OCI-LY1 (cell line): ENCODE measurements around the gene SRL.

Source experiments
- H2AFZ ChIP-seq: fragments of 200-600 bp; sonication (generic), shearing (Covaris generic); 2 replicates; pipeline ENCODE4 v1.6.0; 2014; ENCODE audit warnings: antibody characterized with exemption, mild to moderate bottlenecking, low read length
- H3F3A ChIP-seq: fragments of 200-600 bp; sonication (generic), shearing (Covaris generic); 2 replicates; pipeline ENCODE4 v1.6.0; 2014; ENCODE audit warnings: mild to moderate bottlenecking, antibody characterized with exemption, low read length, moderate library complexity; ENCODE audit not compliant: insufficient read depth
- H3K27ac ChIP-seq: fragments of 200-600 bp; sonication (generic); 2 replicates; pipeline ENCODE4 v1.5.1; 2014; ENCODE audit warnings: low read length, mixed run types, mild to moderate bottlenecking, low read depth; ENCODE audit not compliant: poor library complexity, severe bottlenecking
- H3K27me3 ChIP-seq: fragments of 200-600 bp; sonication (generic); 2 replicates; pipeline ENCODE4 v1.6.0; 2014; ENCODE audit warnings: antibody characterized with exemption, mild to moderate bottlenecking, low read length, moderate library complexity; ENCODE audit not compliant: insufficient read depth
- H3K36me3 ChIP-seq: fragments of 200-600 bp; sonication (generic); 2 replicates; pipeline ENCODE4 v1.6.1; 2014; ENCODE audit warnings: mild to moderate bottlenecking, antibody characterized with exemption, low read length, moderate library complexity, mixed read lengths; ENCODE audit not compliant: insufficient read depth
- H3K4me1 ChIP-seq: fragments of 200-600 bp; sonication (generic); 2 replicates; pipeline ENCODE4 v1.5.1; 2014; ENCODE audit warnings: mild to moderate bottlenecking, low read length, moderate library complexity; ENCODE audit not compliant: insufficient read depth, severe bottlenecking
- H3K4me2 ChIP-seq: fragments of 200-600 bp; sonication (generic), shearing (Covaris generic); 2 replicates; pipeline ENCODE4 v1.6.1; 2014; ENCODE audit warnings: low read length
- H3K4me3 ChIP-seq: fragments of 200-600 bp; sonication (generic); 2 replicates; pipeline ENCODE4 v1.5.1; 2014; ENCODE audit warnings: low read length, low read depth, mild to moderate bottlenecking, mixed read lengths; ENCODE audit not compliant: poor library complexity, severe bottlenecking
- H3K79me2 ChIP-seq: fragments of 200-600 bp; shearing (Covaris generic); 2 replicates; pipeline ENCODE4 v1.6.1; 2016; ENCODE audit warnings: mixed run types, low read length, mixed read lengths; ENCODE audit not compliant: insufficient read depth
- H3K9ac ChIP-seq: fragments of 200-600 bp; sonication (generic), shearing (Covaris generic); 2 replicates; pipeline ENCODE4 v1.6.1; 2014; ENCODE audit warnings: mild to moderate bottlenecking, low read length, mixed read lengths
- H3K9me2 ChIP-seq: fragments of 200-600 bp; sonication (generic), shearing (Covaris generic); 2 replicates; pipeline ENCODE4 v1.6.1; 2014; ENCODE audit warnings: low read depth, mild to moderate bottlenecking, low read length, mixed read lengths
- H3K9me3 ChIP-seq: fragments of 200-600 bp; shearing (Covaris generic); 2 replicates; pipeline ENCODE4 v1.6.1; 2014; ENCODE audit warnings: low read length, mixed read lengths
- H4K20me1 ChIP-seq: fragments of 200-600 bp; sonication (generic), shearing (Covaris generic); 2 replicates; pipeline ENCODE4 v1.6.0; 2016; ENCODE audit warnings: mild to moderate bottlenecking, low read length; ENCODE audit not compliant: insufficient read depth
- EZH2 ChIP-seq: fragments of 200-600 bp; sonication (generic), shearing (Covaris generic); IDR thresholded peaks from 2 replicates; pipeline ENCODE4 v1.8.0; 2017; ENCODE audit warnings: borderline replicate concordance, mixed run types, mild to moderate bottlenecking, antibody characterized with exemption, low read length, moderate library complexity, mixed read lengths
- TF ChIP-seq, protein P1 (sequence below): fragments of 200-600 bp; sonication (generic), shearing (Covaris generic); IDR thresholded peaks from 2 replicates; pipeline ENCODE4 v1.5.1; 2017; ENCODE audit warnings: mild to moderate bottlenecking, antibody characterized with exemption, low read length, moderate library complexity, mixed read lengths

Gene SRL

GRCh38 chr16:4152267-4152666, 89.6 kb downstream of the SRL start:
- H4K20me1 ChIP-seq, result no peaks in the 10 kb centered on the region
- H3K9me3 ChIP-seq, result no peaks in the 10 kb centered on the region
- TF ChIP-seq, protein P1, sequence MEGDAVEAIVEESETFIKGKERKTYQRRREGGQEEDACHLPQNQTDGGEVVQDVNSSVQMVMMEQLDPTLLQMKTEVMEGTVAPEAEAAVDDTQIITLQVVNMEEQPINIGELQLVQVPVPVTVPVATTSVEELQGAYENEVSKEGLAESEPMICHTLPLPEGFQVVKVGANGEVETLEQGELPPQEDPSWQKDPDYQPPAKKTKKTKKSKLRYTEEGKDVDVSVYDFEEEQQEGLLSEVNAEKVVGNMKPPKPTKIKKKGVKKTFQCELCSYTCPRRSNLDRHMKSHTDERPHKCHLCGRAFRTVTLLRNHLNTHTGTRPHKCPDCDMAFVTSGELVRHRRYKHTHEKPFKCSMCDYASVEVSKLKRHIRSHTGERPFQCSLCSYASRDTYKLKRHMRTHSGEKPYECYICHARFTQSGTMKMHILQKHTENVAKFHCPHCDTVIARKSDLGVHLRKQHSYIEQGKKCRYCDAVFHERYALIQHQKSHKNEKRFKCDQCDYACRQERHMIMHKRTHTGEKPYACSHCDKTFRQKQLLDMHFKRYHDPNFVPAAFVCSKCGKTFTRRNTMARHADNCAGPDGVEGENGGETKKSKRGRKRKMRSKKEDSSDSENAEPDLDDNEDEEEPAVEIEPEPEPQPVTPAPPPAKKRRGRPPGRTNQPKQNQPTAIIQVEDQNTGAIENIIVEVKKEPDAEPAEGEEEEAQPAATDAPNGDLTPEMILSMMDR, result no peak
- TF ChIP-seq EZH2, result no peak
- H3K9me2 ChIP-seq, result no peaks in the 10 kb centered on the region
- no peak overlapping the region for H3K4me3 ChIP-seq
- H3K27me3 ChIP-seq, result peaks cover 6% of the 10 kb centered on the region; the same call in 1 of the 2 replicates
- no peak overlapping the region for H3K9ac ChIP-seq
- H3K4me1 ChIP-seq, result no peaks in the 10 kb centered on the region
- no peak overlapping the region for H2AFZ ChIP-seq
- no peaks in the 10 kb centered on the region; the same call in 1 of the 2 replicates for H3K36me3 ChIP-seq
- H3F3A ChIP-seq, result no peaks in the 10 kb centered on the region
- no peaks in the 10 kb centered on the region for H3K79me2 ChIP-seq
- H3K4me2 ChIP-seq, result no peak overlapping the region
- H3K27ac ChIP-seq, result no peak overlapping the region

GRCh38 chr16:4147236-4147635, 94.6 kb downstream of the SRL start:
- H3K27me3 ChIP-seq, result peaks cover 9% of the 10 kb centered on the region; the same call in 1 of the 2 replicates
- no peak overlapping the region for H2AFZ ChIP-seq
- TF ChIP-seq, protein P1, result no peak
- TF ChIP-seq EZH2, result no peak
- H3K4me3 ChIP-seq, result no peak overlapping the region
- H3K9me2 ChIP-seq, result no peaks in the 10 kb centered on the region
- no peaks in the 10 kb centered on the region for H3K9me3 ChIP-seq
- H3K36me3 ChIP-seq, result no peaks in the 10 kb centered on the region
- H3K4me2 ChIP-seq, result no peak overlapping the region
- H3F3A ChIP-seq, result no peaks in the 10 kb centered on the region
- no peak overlapping the region for H3K27ac ChIP-seq
- no peaks in the 10 kb centered on the region for H3K4me1 ChIP-seq
- no peaks in the 10 kb centered on the region for H4K20me1 ChIP-seq
- no peaks in the 10 kb centered on the region for H3K79me2 ChIP-seq
- no peak overlapping the region for H3K9ac ChIP-seq

DNA sequence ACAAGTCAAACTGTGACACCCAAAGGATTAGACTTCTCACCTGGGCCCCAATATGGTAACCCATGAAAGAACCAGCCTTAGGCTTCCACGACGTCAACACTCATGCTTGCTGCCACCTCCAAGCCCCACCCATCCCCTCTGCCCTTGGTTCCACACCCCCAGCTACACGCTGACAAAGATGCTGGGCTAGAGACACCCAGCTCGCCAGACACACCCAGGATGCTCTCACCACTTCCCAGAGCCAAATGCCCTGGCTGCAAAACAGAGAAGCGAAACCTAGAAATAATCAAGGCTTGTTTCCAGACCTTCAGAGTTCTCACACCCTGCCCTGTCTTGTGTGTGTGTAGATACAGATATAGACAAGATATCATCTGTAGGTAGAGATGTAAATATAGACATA, 99.6 kb downstream of the SRL start:
- H2AFZ ChIP-seq, result no peak overlapping the region
- TF ChIP-seq EZH2, result no peak
- TF ChIP-seq, protein P1, result no peak
- no peaks in the 10 kb centered on the region for H3K9me3 ChIP-seq
- H4K20me1 ChIP-seq, result no peaks in the 10 kb centered on the region
- H3K27me3 ChIP-seq, result peaks cover 6% of the 10 kb centered on the region; the same call in 1 of the 2 replicates
- no peaks in the 10 kb centered on the region for H3K36me3 ChIP-seq
- H3F3A ChIP-seq, result no peaks in the 10 kb centered on the region
- H3K9ac ChIP-seq, result no peak overlapping the region
- no peak overlapping the region for H3K4me3 ChIP-seq
- H3K4me2 ChIP-seq, result no peak overlapping the region
- peaks cover 3% of the 10 kb centered on the region for H3K4me1 ChIP-seq
- no peak overlapping the region for H3K27ac ChIP-seq
- no peaks in the 10 kb centered on the region for H3K9me2 ChIP-seq
- H3K79me2 ChIP-seq, result no peaks in the 10 kb centered on the region
